HAP-1 (cell line): ENCODE data around the gene SGF29.
"Not testable (repeated sequence)": the region's sequence is repeated elsewhere in the genome, so short reads cannot be mapped to it uniquely, and the experiment has no call there.

Experiments used
- DNase-seq, 2 experiments: peaks; one replicate each; pipeline ENCODE4 v3.0.0-alpha.2; 2016 to 2020; ENCODE audit warnings: low spot score in 2 of 2
- H3K27me3 ChIP-seq: fragments of 250-450 bp; sonication (Bioruptor Pico); 2 replicates; pipeline ENCODE4 v1.5.1; 2020; ENCODE audit warnings: low read depth, mild to moderate bottlenecking, moderate library complexity
- H3K36me3 ChIP-seq: fragments of 250-450 bp; sonication (Bioruptor Pico); replicated peaks from 2 replicates; pipeline ENCODE4 v1.5.1; 2020; ENCODE audit warnings: mild to moderate bottlenecking
- H3K4me1 ChIP-seq: fragments of 250-450 bp; sonication (Bioruptor Pico); 2 replicates; pipeline ENCODE4 v1.5.1; 2020; ENCODE audit warnings: mild to moderate bottlenecking
- H3K4me3 ChIP-seq: fragments of 250-450 bp; sonication (Bioruptor Pico); 2 replicates; pipeline ENCODE4 v1.5.1; 2020; ENCODE audit warnings: mild to moderate bottlenecking, moderate library complexity
- H3K9me3 ChIP-seq: fragments of 250-450 bp; sonication (Bioruptor Pico); 2 replicates; pipeline ENCODE4 v1.5.1; 2020; ENCODE audit warnings: mild to moderate bottlenecking, moderate library complexity
- in situ Hi-C: fragments of 300-500 bp; cut with MboI; formaldehyde crosslinking; loops from 3 replicates; pipeline ENCODE4 v1.14.3; 2020; ENCODE audit warnings: low sequenced_read_pairs, inconsistent platforms, mixed read lengths

The SGF29 gene

DNA sequence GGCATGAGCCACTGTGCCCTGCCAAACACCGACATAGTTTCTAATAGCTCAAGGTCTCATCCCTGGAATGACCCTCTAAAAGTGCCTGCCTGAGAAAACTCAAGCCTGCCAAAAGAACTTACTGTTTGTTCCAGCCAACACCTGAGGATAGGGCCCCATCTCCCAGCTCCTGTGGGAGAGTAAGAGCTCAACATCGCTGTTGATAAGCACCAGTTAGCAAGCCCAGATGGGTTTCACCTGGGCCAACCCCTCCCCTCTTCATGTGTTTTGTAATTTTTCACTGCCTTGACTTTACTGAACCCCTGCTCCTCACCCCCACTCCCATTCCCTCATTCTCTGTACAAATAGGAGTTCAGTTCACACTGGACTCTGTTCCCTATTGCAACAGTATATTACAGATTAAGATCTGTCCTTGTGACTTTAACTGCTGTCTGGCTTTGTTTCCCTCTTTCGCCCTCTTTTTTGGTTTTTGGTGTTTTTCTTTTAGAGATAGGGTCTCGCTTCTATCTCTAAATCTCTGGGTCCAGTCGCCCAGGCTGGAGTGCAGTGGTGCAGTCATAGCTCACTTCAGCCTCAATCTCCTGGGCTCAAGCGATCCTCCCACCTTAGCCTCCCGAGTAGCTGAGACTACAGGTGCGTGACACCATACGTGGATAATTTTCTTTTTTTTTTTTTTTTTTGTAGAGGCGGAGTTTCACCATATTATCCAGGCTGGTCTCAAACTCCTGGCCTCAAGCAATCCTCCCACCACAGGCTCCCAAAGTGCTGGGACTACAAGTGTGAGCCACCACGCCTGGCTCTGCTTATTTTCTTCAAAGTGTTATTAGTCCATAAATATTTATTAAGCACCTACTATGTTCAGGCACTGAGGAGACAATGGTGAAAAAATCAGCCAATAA is 27.3 kb upstream of the SGF29 start:
- DNase-seq: no peak
- H3K4me1 ChIP-seq: no peaks in the 10 kb centered on the region; the same call in 1 of the 2 replicates
- no peaks in the 10 kb centered on the region for H3K9me3 ChIP-seq
- no peaks in the 10 kb centered on the region for H3K36me3 ChIP-seq
- H3K27me3 ChIP-seq: no peaks in the 10 kb centered on the region
- in situ Hi-C loops: no loop called here
- no peak overlapping the region for H3K4me3 ChIP-seq

DNA sequence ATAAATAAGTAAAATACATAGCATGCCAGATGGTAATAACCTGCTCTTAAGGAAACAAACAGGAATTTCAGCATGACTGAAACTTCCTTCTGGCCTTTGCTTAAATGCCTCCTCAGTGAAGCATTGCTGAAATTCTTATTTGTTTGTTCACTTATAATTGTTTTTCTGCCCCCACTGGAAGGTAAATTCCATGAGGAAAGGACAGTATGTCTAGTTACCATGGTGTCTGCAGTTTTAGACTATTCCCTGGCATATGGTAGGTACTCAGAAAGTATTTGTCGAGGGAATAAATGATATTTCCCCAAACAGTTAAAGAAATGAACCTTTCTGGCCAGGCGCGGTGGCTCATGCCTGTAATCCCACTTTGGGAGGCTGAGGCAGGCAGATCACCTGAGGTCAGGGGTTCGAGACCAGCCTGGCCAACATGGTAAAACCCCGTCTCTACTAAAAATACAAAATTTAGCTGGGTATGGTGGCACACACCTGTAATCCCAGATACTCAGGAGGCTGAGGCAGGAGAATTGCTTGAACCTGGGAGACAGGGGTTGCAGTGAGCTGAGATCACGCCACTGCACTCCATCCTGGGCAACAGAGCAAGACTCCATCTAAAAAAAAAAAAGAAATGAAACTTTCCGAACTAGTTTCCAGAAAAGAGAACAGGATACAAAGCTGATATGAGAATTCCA is 26.5 kb upstream of the SGF29 start:
- H3K4me3 ChIP-seq, DNase-seq, H3K36me3 ChIP-seq, H3K4me1 ChIP-seq, H3K27me3 ChIP-seq, in situ Hi-C loops, H3K9me3 ChIP-seq: not testable (repeated sequence)

DNA sequence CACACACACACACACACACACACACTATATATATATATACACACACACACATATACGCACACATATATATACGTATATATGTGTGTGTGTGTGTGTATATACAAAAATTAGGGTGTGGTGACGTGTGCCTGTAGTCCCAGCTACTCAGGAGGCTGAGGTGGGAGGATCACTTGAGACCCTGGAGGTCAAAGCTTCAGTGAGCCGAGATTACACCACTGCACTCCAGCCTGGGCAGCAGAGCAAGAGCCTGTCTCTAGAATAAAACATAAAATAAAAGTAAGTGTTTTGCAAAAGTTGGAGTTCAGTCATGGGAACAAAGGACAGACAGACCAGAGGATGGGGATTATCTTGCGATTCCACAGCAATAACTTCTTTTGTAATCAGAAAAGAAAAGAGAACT is 25.7 kb upstream of the SGF29 start:
- Histone ChIP-seq H3K4me3 (no peak overlapping the region), H3K9me3 (no peaks in the 10 kb centered on the region), H3K36me3 (no peaks in the 10 kb centered on the region), H3K27me3 (no peaks in the 10 kb centered on the region), H3K4me1 (no peaks in the 10 kb centered on the region; the same call in 1 of the 2 replicates)
- in situ Hi-C loops: no loop called here
- DNase-seq: no peak

DNA sequence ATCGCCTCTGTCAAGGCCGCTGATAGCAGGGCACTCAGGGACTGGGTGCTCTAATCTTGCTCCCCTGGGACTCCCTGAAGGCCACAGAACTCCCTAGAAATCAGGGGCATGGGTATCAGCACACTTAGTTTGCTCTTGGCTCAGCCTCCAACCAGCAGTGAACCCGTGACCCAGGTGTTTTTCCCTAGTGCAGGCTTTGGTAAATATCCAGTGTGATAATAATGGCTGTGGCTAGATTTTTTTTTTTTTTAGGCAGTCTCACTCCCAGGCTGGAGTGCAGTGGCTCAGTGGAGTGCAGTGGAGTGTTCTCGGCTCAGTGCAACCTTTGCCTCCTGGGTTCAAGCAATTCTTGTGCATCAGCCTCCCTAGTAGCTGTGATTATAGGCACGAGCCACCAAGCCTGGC is 25.3 kb upstream of the SGF29 start:
- no peaks in the 10 kb centered on the region; the same call in 1 of the 2 replicates for H3K4me1 ChIP-seq
- no peak overlapping the region for H3K4me3 ChIP-seq
- H3K27me3 ChIP-seq: no peaks in the 10 kb centered on the region
- peak in 1 of 2 experiments; percentile 36 for DNase-seq
- H3K36me3 ChIP-seq: no peaks in the 10 kb centered on the region
- no peaks in the 10 kb centered on the region for H3K9me3 ChIP-seq
- in situ Hi-C loops: no loop called here

DNA sequence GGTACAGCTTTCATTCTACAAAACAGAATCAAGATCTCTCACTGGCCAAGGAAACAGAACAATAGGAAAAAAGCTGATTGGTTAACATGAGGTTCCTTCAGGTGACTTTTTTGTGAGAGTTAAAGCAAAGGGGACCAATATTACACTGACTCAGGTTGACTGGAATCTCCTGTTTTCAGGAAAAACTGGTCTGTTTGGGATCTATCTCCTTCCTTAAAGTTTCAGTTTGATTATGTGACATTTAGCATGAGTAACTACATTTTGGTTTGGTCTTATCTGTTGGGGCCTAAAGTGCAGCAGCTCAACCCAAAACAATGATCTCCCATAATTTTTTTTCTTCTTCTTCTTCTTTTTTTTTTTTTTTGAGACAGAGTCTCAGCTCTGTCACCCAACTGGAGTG is 24.6 kb upstream of the SGF29 start:
- H3K9me3 ChIP-seq: no peaks in the 10 kb centered on the region
- H3K27me3 ChIP-seq: no peaks in the 10 kb centered on the region
- DNase-seq: no peak
- H3K36me3 ChIP-seq: no peaks in the 10 kb centered on the region
- H3K4me3 ChIP-seq: no peak overlapping the region
- in situ Hi-C loops: no loop called here
- H3K4me1 ChIP-seq: no peaks in the 10 kb centered on the region; the same call in 1 of the 2 replicates

DNA sequence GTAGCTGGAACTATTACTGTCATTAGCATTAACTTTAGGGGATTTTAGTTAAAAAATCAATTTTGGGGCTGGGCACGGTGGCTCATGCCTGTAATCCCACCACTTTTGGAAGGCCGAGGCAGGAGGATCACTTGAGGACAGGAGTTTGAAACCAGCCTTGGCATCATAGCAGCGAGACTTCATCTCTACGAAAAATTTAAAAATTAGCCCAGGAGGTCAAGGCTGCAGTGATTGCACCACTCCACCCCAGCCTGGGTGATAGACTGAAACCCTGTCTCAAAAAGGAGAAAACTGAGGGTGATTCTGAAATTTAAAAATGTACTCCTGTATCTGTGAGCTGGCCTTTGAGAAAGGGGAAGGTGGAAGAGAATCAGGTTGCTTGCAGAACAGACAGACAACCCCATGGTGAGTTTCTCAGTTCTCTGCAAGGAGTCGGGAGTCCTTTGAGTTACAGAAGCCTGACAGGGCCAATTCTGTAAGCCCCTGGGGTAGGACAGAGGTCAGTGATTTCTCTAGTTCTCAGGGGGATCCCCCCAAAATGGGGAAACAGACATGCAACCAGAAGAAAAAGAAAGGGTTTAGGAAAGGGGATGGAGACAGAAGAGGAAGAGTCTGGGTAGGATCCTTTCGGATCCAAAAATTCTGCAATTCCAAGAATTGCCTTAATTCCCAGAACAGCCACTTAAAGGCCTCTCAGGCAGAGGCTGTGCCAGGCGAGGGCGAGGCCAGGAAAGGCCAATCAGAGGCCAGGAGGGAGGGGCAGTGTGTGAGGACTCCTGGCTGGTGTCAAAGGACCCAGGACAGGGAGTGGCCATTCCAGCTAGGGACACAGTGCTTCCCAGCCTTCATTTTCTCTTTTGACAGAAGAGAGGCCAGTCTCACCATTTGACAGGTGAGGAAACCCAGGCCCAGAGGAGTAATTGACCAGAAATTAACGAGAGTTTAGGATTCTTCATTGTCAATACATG is 21.7 kb upstream of the SGF29 start:
- DNase-seq: peak in 1 of 2 experiments; percentile 59
- in situ Hi-C loops: no loop called here

DNA sequence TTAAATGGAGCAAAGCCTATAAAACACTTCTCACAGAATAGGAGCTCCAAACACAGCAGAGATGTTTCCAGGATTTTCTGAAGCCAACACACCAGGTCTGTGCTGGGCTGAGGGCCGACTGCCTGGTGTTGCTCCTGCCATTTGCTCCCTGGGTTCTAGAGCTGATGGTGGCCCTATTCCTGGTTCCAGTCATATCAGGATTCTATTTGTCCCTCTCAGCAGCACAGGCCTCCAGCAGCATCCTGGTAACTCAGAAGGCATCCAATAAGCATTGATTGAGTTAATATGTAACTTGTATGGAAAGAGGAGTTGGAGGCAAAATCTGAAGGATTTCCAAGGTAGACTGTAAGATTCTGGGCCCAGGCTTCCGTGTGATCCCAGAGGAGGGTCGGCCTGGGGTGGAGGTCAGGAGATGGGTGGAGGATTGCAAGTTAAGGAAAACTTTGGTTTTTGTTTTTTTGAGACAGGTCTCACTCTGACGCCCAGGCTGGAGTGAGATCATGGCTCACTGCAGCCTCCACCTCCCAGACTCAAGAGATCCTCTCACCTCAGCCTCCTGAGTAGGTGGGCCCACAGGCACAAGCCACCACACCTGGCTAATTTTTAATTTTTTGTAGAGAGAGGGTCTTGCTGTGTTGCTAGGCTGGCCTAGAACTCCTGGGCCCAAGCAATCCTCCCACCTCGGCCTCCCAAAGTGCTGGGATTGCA is 20.6 kb upstream of the SGF29 start:
- DNase-seq: no peak
- no peaks in the 10 kb centered on the region for H3K27me3 ChIP-seq
- in situ Hi-C loops: no loop called here
- no peaks in the 10 kb centered on the region for H3K36me3 ChIP-seq
- no peaks in the 10 kb centered on the region; the same call in 1 of the 2 replicates for H3K4me1 ChIP-seq
- no peak overlapping the region for H3K4me3 ChIP-seq
- no peaks in the 10 kb centered on the region for H3K9me3 ChIP-seq

More for the DNA sequence above, 21.7 kb upstream of the SGF29 start:
- Histone ChIP-seq H3K4me3 (no peak overlapping the region), H3K36me3 (no peaks in the 10 kb centered on the region), H3K27me3 (no peaks in the 10 kb centered on the region), H3K4me1 (no peaks in the 10 kb centered on the region; the same call in 1 of the 2 replicates), H3K9me3 (no peaks in the 10 kb centered on the region)

DNA sequence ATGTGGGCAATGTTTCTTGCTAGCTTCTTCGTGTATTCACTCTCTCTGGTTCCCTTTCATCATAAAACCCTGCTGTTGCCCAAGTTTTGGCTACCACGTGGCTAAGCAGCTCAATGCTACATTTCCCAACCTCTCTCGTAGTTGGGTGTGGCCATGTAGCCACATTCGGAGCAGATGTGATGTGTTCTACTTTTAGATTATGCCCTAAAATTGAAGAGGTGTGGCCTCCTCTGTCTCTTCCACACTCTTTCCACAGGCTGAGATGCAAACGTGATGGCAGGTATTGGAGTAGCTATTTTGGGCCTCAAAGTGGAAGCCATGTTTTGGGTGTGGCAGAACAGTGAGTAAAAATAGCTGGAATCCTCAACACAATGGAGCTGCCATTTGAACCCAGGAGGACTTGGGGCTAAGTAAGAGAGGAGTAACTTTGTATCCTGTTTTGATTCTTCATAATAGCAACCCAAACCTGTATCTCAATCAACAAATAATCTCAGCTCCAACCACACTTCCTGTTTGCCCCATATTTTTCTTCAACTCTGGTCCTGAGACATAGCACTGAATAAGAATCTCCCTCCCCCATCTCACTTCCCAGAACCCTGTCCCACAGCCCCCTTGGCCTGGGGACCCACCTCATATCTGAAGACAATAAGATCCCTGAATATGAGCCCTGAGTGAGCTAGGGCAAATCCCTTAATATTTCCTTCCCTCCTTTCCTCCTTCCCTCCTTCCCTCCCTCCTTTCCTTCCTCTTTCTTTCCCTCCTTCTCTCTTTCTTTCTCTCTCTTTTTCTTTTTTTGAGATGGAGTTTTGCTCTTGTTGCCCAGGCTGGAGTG is 19.0 kb upstream of the SGF29 start:
- Histone ChIP-seq H3K36me3 (no peaks in the 10 kb centered on the region), H3K9me3 (no peaks in the 10 kb centered on the region), H3K4me3 (no peak overlapping the region), H3K27me3 (no peaks in the 10 kb centered on the region), H3K4me1 (no peaks in the 10 kb centered on the region)
- in situ Hi-C loops: no loop called here
- no peak for DNase-seq

DNA sequence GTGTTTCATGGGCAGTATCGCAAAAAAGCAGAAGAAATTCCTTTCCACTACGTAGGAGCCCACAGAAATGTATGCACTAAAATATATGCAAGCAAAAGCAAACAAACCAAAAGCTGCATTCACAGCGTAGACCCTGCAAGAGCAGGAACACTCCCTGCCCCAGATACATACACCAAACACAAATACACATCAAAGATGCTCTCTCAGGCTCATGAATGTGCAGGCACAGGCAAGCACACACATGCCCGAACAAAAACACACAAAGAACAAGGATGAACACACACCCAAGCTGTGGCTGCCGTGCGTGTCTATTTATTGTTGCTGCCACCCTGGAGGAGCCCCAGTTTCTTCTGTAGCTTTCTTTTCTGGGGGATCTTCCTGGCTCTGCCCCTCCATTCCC is 16.6 kb upstream of the SGF29 start:
- no peaks in the 10 kb centered on the region for H3K27me3 ChIP-seq
- H3K36me3 ChIP-seq: no peaks in the 10 kb centered on the region
- no peaks in the 10 kb centered on the region for H3K9me3 ChIP-seq
- DNase-seq: no peak
- H3K4me3 ChIP-seq: no peak overlapping the region
- no peaks in the 10 kb centered on the region for H3K4me1 ChIP-seq
- in situ Hi-C loops: no loop called here

DNA sequence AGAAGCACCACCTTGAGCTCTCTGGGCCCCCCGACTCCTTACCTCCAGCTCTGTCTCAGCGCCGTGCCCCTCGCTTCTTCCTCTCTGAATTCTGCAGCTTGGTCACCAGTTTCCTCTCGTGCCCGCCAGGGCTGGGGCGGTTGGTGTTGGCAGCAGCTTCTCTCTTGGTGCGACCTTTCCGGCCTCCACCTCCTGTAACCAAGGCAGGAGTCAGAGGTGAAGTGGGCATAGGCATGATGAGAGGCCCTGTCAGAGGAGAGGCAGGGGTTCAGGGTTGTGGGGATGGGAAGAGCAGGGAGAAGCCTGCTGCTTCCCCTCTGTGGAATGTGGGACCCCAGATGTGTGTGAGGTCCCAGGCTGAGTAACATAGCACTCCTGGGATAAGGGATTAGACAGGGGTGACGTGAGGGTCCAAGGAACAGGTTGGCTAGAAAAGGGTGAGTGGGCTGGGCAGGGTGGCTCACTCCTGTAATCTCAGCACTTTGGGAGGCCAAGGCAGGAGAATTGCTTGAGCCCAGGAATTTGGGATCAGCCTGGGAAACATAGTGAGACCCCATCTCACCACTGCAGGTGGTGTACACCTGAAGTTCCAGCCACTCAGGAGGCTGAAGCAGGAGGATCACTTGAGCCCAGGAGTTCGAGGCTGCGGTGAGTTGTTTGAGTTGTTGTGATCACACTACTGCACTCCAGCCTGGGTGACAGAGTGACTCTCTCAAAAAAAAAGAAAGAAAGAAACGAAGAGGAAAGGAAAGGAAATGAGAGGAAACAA is 15.6 kb upstream of the SGF29 start:
- Histone ChIP-seq H3K4me1 (no peaks in the 10 kb centered on the region), H3K9me3 (no peaks in the 10 kb centered on the region), H3K4me3 (no peak overlapping the region), H3K27me3 (no peaks in the 10 kb centered on the region), H3K36me3 (no peaks in the 10 kb centered on the region)
- no peak for DNase-seq
- in situ Hi-C loops: no loop called here

DNA sequence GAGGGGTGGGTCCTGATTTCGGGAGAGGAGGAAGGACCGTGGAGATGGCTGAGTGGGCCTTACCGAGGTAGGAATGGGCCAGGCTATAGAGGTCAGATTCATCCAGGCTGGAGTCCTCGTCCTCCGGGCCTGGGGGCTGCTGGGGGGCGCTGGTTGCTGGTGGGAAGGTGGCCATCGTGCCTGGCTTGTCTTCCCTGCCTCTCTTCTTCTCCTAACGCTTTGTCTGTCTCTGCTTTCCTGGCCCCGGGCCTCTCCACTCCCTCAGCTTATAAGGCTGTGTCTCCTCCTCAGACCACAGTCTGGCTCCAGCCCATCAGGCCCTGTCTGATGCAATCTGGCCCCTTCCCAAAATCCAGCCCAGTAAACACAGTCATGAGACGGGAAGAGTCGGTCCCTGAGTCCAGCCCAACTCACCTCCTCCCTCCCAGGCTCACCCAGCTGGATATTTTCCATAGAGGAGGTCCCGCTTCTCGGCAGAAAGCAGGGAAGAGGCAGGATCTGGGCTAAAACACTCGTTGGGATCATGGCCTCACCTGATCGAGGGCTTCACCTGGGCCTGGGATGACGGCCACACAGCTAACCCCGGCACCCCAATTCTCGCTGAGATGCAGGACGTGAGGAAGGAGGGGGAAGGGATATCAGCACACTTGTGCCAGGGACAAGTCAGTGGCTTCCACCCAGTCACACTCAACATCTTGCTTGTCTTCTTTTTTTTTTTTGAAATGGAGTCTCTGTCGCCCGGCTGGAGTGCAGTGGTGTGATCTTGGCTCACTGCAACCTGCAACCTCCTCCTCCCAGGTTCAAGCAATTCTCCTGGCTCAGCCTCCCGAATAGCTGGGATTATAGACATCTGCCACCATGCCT is 14.8 kb upstream of the SGF29 start, which contains the start of gene NUPR1:
Gene NUPR1, minus strand, starts transcription at position 242 of the 864 bp plus-strand sequence. Its CDS starts 67 bp downstream, at position 175.
- peak in 1 of 2 experiments; percentile 42 for DNase-seq
- in situ Hi-C loops: no loop called here
- Histone ChIP-seq H3K4me1 (no peaks in the 10 kb centered on the region), H3K9me3 (no peaks in the 10 kb centered on the region), H3K27me3 (no peaks in the 10 kb centered on the region), H3K36me3 (no peaks in the 10 kb centered on the region), H3K4me3 (no peak within 1 kb of the TSS)
